HepG2 (cell line): Measurements from ENCODE around the gene POLR2H. TPM values are rescaled to one million over a fixed set of nuclear protein-coding genes. Genes with fewer than 3 reads are reported as not detected.

Experiments used
- ATAC-seq: fragments of 200-7000 bp; cut with Tn5 transposase; 3 replicates; pipeline ENCODE4 v1.9.1; 2020; ENCODE audit warnings: mild to moderate bottlenecking, moderate library complexity
- BruUV-seq: library from RNA; stranded (reverse); fragments of 400-500 nt; replicated peaks from 2 replicates; lab custom pipeline; 2021; lab: Mats Ljungman, UMichigan
- CTCF ChIA-PET: fragments of 300-600 bp; formaldehyde crosslinking; extraction: SDS; loops from one replicate; lab custom pipeline; 2021; ENCODE audit warnings: low total read pairs, inconsistent platforms, low intra/inter-chr PET ratio; lab: Yijun Ruan, JAX
- POLR2A ChIA-PET: fragments of 350-600 bp; sonication (Branson Sonifier 250); formaldehyde crosslinking; loops from one replicate; lab custom pipeline; 2020; ENCODE audit warnings: antibody characterized with exemption, inconsistent platforms; lab: Yijun Ruan, JAX
- DNase-seq: peaks from one replicate; pipeline ENCODE4 v3.0.0-alpha.2; 2015; ENCODE audit warnings: low spot score
- FAIRE-seq: peaks from 3 replicates; lab custom pipeline; 2011; peaks lifted over from hg19 to GRCh38; lab: Jason Lieb, UNC
- H2AFZ ChIP-seq: one replicate; pipeline ENCODE4 v1.6.1; 2011; ENCODE audit warnings: low read length, inconsistent platforms
- H3K27ac ChIP-seq: fragments of 300-600 bp; 3 replicates; pipeline ENCODE4 v1.8.0; 2011; ENCODE audit warnings: mixed run types, mild to moderate bottlenecking, mixed read lengths, low read length, inconsistent platforms; ENCODE audit not compliant: insufficient read depth; ENCODE audit errors: extremely low read length
- H3K27me3 ChIP-seq, 2 experiments: fragments of 200-600 bp in 1 of 2; 2 replicates in 1 of 2; 3 replicates in 1 of 2; pipeline versions ENCODE4 v1.6.0 to v1.8.0; 2011; ENCODE audit warnings: low read length in 2 of 2, mild to moderate bottlenecking in 2 of 2, moderate library complexity in 2 of 2, inconsistent platforms in 1 of 2; ENCODE audit not compliant: insufficient read depth in 2 of 2, control insufficient read depth in 1 of 2
- H3K36me3 ChIP-seq, 2 experiments: fragments of 200-600 bp in 1 of 2; replicated peaks in 1 of 2; 2 replicates in 1 of 2; 3 replicates in 1 of 2; pipeline versions ENCODE4 v1.5.1 to v1.8.0; 2011; ENCODE audit warnings: low read length in 2 of 2, inconsistent platforms in 1 of 2; ENCODE audit not compliant: insufficient read depth in 2 of 2, control insufficient read depth in 1 of 2
- H3K4me1 ChIP-seq: 2 replicates; pipeline ENCODE4 v1.5.1; 2012; ENCODE audit warnings: low read length, inconsistent platforms; ENCODE audit not compliant: insufficient read depth
- H3K4me2 ChIP-seq: 2 replicates; pipeline ENCODE4 v1.6.0; 2011; ENCODE audit warnings: low read depth, low read length, inconsistent platforms
- H3K4me3 ChIP-seq, 3 experiments: fragments of 200-600 bp in 1 of 3; sonication (generic), shearing (Covaris generic) in 1 of 3; replicated peaks in 1 of 3; 2 replicates each; pipeline ENCODE4 v1.5.1; 2011 to 2016; ENCODE audit warnings: low read length in 3 of 3, inconsistent platforms in 2 of 3, low read depth in 2 of 3, mild to moderate bottlenecking in 2 of 3, control low read depth in 1 of 3, mixed read lengths in 1 of 3; ENCODE audit not compliant: insufficient read depth in 1 of 3
- H3K79me2 ChIP-seq: one replicate; pipeline ENCODE4 v1.6.1; 2011; ENCODE audit warnings: low read length, inconsistent platforms; ENCODE audit not compliant: insufficient read depth
- H3K9ac ChIP-seq: 2 replicates; pipeline ENCODE4 v1.6.0; 2011; ENCODE audit warnings: mild to moderate bottlenecking, low read depth, low read length, inconsistent platforms; ENCODE audit not compliant: insufficient read depth
- H3K9me3 ChIP-seq: 2 replicates; pipeline ENCODE4 v1.5.1; 2012; ENCODE audit warnings: mild to moderate bottlenecking, low read length
- H4K20me1 ChIP-seq: 2 replicates; pipeline ENCODE4 v1.6.0; 2011; ENCODE audit warnings: inconsistent platforms, mild to moderate bottlenecking, low read length, moderate library complexity; ENCODE audit not compliant: insufficient read depth
- BRF2 ChIP-seq: sonication (generic); formaldehyde crosslinking; IDR thresholded peaks from 2 replicates; pipeline ENCODE4 v1.8.1; 2022; ENCODE audit warnings: mild to moderate bottlenecking, missing genetic modification reagents
- DR1 ChIP-seq: sonication (generic); formaldehyde crosslinking; IDR thresholded peaks from 2 replicates; pipeline ENCODE4 v1.8.0; 2021; ENCODE audit warnings: mild to moderate bottlenecking, missing genetic modification reagents, inconsistent platforms
- HOXA9 ChIP-seq: sonication (generic); formaldehyde crosslinking; IDR thresholded peaks from 2 replicates; pipeline ENCODE4 v1.8.1; 2022; ENCODE audit warnings: missing genetic modification reagents, mild to moderate bottlenecking, moderate library complexity, borderline replicate concordance
- LCORL ChIP-seq, 2 experiments: fragments of 450-650 bp in 1 of 2; sonication (generic) in 1 of 2; formaldehyde crosslinking in 1 of 2; IDR thresholded peaks; 2 replicates each; pipeline versions ENCODE4 v1.5.0 to v1.6.1; 2017 to 2020; ENCODE audit warnings: antibody characterized with exemption in 1 of 2, missing genetic modification reagents in 1 of 2
- PHF8 ChIP-seq: sonication (generic); formaldehyde crosslinking; IDR thresholded peaks from 2 replicates; pipeline ENCODE4 v1.5.0; 2020; ENCODE audit warnings: missing genetic modification reagents
- RBM39 ChIP-seq: fragments of 200-400 bp; formaldehyde crosslinking; IDR thresholded peaks from one replicate; pipeline ENCODE4 v1.6.1; 2018; ENCODE audit warnings: antibody characterized with exemption, mild to moderate bottlenecking, low read depth, low read length; ENCODE audit not compliant: poor library complexity, severe bottlenecking
- RXRA ChIP-seq: sonication (generic); formaldehyde crosslinking; IDR thresholded peaks from 2 replicates; pipeline ENCODE4 v1.5.1; 2020; ENCODE audit warnings: missing genetic modification reagents
- SKIL ChIP-seq: sonication (generic); formaldehyde crosslinking; IDR thresholded peaks from 2 replicates; pipeline ENCODE4 v1.8.0; 2022; ENCODE audit warnings: missing genetic modification reagents, mild to moderate bottlenecking, moderate library complexity, borderline replicate concordance
- SRSF1 ChIP-seq: fragments of 200-400 bp; formaldehyde crosslinking; optimal IDR thresholded peaks from 2 replicates; pipeline ENCODE3; 2017; ENCODE audit warnings: mild to moderate bottlenecking, low read depth, low read length, moderate library complexity
- U2AF2 ChIP-seq: fragments of 200-400 bp; formaldehyde crosslinking; IDR thresholded peaks from 2 replicates; pipeline ENCODE4 v1.6.1; 2017; ENCODE audit warnings: low read depth, mild to moderate bottlenecking, low read length
- YEATS4 ChIP-seq: sonication (generic); formaldehyde crosslinking; IDR thresholded peaks from 2 replicates; pipeline ENCODE4 v1.4.0; 2020; ENCODE audit warnings: missing genetic modification reagents, borderline replicate concordance
- ZFX ChIP-seq: sonication (generic); formaldehyde crosslinking; IDR thresholded peaks from 2 replicates; pipeline ENCODE4 v1.4.0; 2020; ENCODE audit warnings: mild to moderate bottlenecking, low read depth, missing genetic modification reagents, moderate library complexity
- ZMAT3 ChIP-seq: sonication (generic); formaldehyde crosslinking; conservative IDR thresholded peaks from 2 replicates; pipeline ENCODE4 v1.7.0; 2021; ENCODE audit warnings: missing genetic modification reagents
- ZNF124 ChIP-seq: sonication (generic); formaldehyde crosslinking; IDR thresholded peaks from 2 replicates; pipeline ENCODE4 v1.4.0; 2020; ENCODE audit warnings: missing genetic modification reagents
- ZNF143 ChIP-seq: sonication (generic); formaldehyde crosslinking; IDR thresholded peaks from 2 replicates; pipeline ENCODE4 v1.4.0; 2020; ENCODE audit warnings: missing genetic modification reagents
- ZNF556 ChIP-seq: sonication (generic); formaldehyde crosslinking; IDR thresholded peaks from 2 replicates; pipeline ENCODE4 v1.4.0; 2020; ENCODE audit warnings: mild to moderate bottlenecking, missing genetic modification reagents, borderline replicate concordance
- ZNF639 ChIP-seq: conservative IDR thresholded peaks from 2 replicates; pipeline ENCODE4 v1.6.1; 2018; ENCODE audit warnings: missing genetic modification reagents
- ZNF780A ChIP-seq: sonication (generic); formaldehyde crosslinking; IDR thresholded peaks from 2 replicates; pipeline ENCODE4 v1.8.0; 2022; ENCODE audit warnings: mild to moderate bottlenecking, missing genetic modification reagents, moderate library complexity
- ZSCAN9 ChIP-seq: IDR thresholded peaks from 2 replicates; pipeline ENCODE4 v1.6.1; 2016; ENCODE audit warnings: borderline replicate concordance
- WGBS: methylation state at CpG from one replicate; pipeline ENCODE4 v1.1.6; 2017; ENCODE audit warnings: low lambda C conversion rate; 5-methylcytosine and 5-hydroxymethylcytosine counted together
- in situ Hi-C: cut with HindIII; loops from 2 replicates; pipeline ENCODE4 v1.10.0; 2017; ENCODE audit warnings: low pct_unique_long_range_greater_than_20kb; ENCODE audit not compliant: extremely low pct_ligation_motif_present
- intact Hi-C: fragments of 100-400 bp; cut with micrococcal nuclease; formaldehyde crosslinking; loops from one replicate; pipeline ENCODE4 v1.10.0; 2022; ENCODE audit not compliant: unreplicated experiment
- polyA plus RNA-seq, 8 experiments: library from polyadenylated mRNA; depleted of rRNA in 3 of 8; stranded (reverse) in 7 of 8; unstranded in 1 of 8; fragments of >200 nt; fragmentation: Illumina TruSeq in 4 of 8; extraction: Trizol in 4 of 8; gene quantifications; 2 replicates each; pipeline versions ENCODE4 v1.2.1 to v1.2.3, GENCODE V29; 2011 to 2016; ENCODE audit warnings: low read depth in 4 of 8, missing spikeins in 1 of 8, mixed read lengths in 1 of 8; ENCODE audit not compliant: insufficient read depth in 1 of 8
- total RNA-seq, 5 experiments: library from RNA; depleted of rRNA; stranded (reverse); fragments of >200 nt; fragmentation: Illumina TruSeq; extraction: Trizol; gene quantifications; 2 replicates each; pipeline ENCODE4 v1.2.3, GENCODE V29; 2016; ENCODE audit warnings: low read depth in 1 of 5

Gene POLR2H
- total and polyA plus RNA-seq, 2 of the 13 experiments (the other 11 are each of a cell fraction or from before 2014, with no cell fraction given) = 118 to 194 TPM

GRCh38 chr3:184361932-184362667, 590 bp downstream of the POLR2H start:
- no peaks in the 10 kb centered on the region; a peak in 1 of 5 replicates for H3K27me3 ChIP-seq
- FAIRE-seq = no peak
- no peak overlapping the region for H2AFZ ChIP-seq
- TSS peak; percentile 58 for BruUV-seq
- CTCF ChIA-PET = no interaction called here
- POLR2A ChIA-PET = interaction anchor here (0.7 to 2.9 kb wide), 17 partner anchors 8 to 176 kb away, joined by 3 to 18 read pairs (median 5); partner anchors contain the start of genes ABCF3, CHRD and FAM131A
- H3K79me2 ChIP-seq = peaks cover 31% of the 10 kb centered on the region
- in situ Hi-C loops (no loop called here), intact Hi-C loops (no loop called here)
- peak; percentile 28 for ATAC-seq
- no peak for DNase-seq
- under 1% methylated on average over 29 of the region's 38 CpGs for WGBS
- no peaks in the 10 kb centered on the region for H3K9me3 ChIP-seq
- peaks cover 7% of the 10 kb centered on the region; the same call in 1 of the 2 replicates for H4K20me1 ChIP-seq
- peak overlapping the region; percentile 97 for H3K27ac ChIP-seq
- peak overlapping the region; percentile 93 to 96 (median 96) for H3K4me3 ChIP-seq
- H3K4me2 ChIP-seq = peak overlapping the region; percentile 100
- H3K4me1 ChIP-seq = peaks cover 49% of the 10 kb centered on the region
- H3K9ac ChIP-seq = peak overlapping the region; percentile 97
- H3K36me3 ChIP-seq = peaks cover 12 to 30% of the 10 kb centered on the region in 2 experiments
- TF ChIP-seq PHF8 (CRISPR knock-in tag) (peak; percentile 37; the same call in 1 of the 2 replicates), RBM39 (peak; percentile 66), LCORL (IDR thresholded peaks at IDR 0.05) (no peak), LCORL (CRISPR knock-in tag; IDR thresholded peaks at IDR 0.05) (0 out of 2 replicates have a peak, but pooled peaks have one; percentile 35), YEATS4 (peak; percentile 39; the same call in 1 of the 2 replicates), U2AF2 (no peak), ZFX (CRISPR knock-in tag) (peak; percentile 52), BRF2 (no peak), DR1 (CRISPR knock-in tag) (peak; percentile 5), ZNF780A (CRISPR knock-in tag) (no peak), ZNF639 (CRISPR knock-in tag) (0 out of 2 replicates have a peak, but pooled peaks have one; percentile 1), SKIL (0 out of 2 replicates have a peak, but pooled peaks have one; percentile 14), ZNF556 (no peak), ZNF143 (CRISPR knock-in tag) (peak; percentile 44; the same call in 1 of the 2 replicates), ZNF124 (CRISPR knock-in tag) (no peak), HOXA9 (0 out of 2 replicates have a peak, but pooled peaks have one; percentile 41), SRSF1 (peak; percentile 80), RXRA (CRISPR knock-in tag) (no peak), ZMAT3 (0 out of 2 replicates have a peak, but pooled peaks have one; percentile 29), ZSCAN9 (CRISPR knock-in tag) (no peak; the same call in 1 of the 2 replicates)
